ENCODE results near the gene SPAG17.

- TF ChIP-seq EZH2phosphoT487 (IDR thresholded peaks at IDR 0.05) = no peak
- TF ChIP-seq, protein P1, sequence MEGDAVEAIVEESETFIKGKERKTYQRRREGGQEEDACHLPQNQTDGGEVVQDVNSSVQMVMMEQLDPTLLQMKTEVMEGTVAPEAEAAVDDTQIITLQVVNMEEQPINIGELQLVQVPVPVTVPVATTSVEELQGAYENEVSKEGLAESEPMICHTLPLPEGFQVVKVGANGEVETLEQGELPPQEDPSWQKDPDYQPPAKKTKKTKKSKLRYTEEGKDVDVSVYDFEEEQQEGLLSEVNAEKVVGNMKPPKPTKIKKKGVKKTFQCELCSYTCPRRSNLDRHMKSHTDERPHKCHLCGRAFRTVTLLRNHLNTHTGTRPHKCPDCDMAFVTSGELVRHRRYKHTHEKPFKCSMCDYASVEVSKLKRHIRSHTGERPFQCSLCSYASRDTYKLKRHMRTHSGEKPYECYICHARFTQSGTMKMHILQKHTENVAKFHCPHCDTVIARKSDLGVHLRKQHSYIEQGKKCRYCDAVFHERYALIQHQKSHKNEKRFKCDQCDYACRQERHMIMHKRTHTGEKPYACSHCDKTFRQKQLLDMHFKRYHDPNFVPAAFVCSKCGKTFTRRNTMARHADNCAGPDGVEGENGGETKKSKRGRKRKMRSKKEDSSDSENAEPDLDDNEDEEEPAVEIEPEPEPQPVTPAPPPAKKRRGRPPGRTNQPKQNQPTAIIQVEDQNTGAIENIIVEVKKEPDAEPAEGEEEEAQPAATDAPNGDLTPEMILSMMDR (IDR thresholded peaks at IDR 0.05) = no peak
Observed at GRCh38 chr1:117911051-117911450, 274.0 kb downstream of the SPAG17 start.
